Measurements from ENCODE around the gene KCNQ1. TPM values are rescaled to one million over a fixed set of nuclear protein-coding genes. Genes with fewer than 3 reads are reported as not detected.
"Not testable (repeated sequence)": the region's sequence is repeated elsewhere in the genome, so short reads cannot be mapped to it uniquely, and the experiment has no call there.

Gene KCNQ1
- total RNA-seq, 1 donor from 2014 or later, result 1.1 TPM

DNA sequence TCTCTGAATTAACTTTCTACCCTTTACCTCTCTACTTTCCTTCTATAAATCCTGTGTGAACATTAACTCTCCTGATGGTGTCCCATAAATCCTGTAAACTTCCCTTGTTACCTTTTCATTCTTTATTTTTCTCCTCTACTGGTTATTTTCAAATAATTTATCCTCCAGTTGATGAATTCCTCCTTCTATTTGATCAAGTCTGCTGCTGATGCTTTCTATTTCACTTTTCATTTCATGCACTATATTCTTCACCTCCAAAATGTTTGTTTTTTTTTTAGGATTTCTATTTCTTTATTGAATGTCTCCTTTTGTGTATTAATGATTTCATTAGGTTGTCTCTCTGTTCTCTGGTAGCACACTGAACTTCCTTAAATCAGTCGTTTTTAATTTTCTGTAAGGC, 186.4 kb downstream of the KCNQ1 start:
- no peak for DNase-seq (ENCODE audit: extremely low read depth, low read depth, low spot score)

DNA sequence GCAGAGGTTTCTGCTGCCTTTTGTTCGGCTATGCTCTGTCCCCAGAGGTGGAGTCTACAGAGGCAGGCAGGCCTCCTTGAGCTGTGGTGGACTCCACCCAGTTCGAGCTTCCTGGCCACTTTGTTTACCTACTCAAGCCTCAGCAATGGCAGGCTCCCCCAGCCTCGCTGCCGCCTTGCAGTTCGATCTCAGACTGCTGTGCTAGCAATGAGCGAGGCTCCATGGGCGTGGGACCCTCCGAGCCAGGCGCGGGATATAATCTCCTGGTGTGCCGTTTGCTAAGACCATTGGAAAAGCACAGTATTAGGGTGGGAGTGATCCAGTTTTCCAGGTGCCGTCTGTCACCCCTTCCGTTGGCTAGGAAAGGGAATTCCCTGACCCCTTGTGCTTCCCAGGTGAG, 195.0 kb downstream of the KCNQ1 start:
- DNase-seq (ENCODE audit: extremely low read depth, low read depth, low spot score), result not testable (repeated sequence)

DNA sequence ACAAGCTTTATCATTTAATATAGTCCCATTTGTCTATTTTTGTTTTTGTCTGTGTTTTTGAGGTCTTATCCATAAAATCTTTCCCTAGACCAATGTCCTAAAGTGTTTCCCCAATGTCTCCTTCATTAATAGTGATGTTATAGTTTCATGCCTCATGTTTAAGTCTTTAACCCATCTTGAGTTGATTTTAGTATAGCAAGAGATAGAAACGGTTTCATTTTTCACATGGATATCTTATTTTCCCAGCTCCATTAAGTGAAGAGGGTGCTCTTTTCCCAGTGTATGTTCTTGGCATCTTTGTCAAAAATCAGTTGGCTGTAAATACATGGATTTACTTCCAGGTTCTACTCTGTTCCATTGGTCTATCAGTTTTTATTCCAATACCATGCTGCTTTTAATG, 196.8 kb downstream of the KCNQ1 start:
- no peak for DNase-seq (ENCODE audit: extremely low read depth, low read depth, low spot score)

DNA sequence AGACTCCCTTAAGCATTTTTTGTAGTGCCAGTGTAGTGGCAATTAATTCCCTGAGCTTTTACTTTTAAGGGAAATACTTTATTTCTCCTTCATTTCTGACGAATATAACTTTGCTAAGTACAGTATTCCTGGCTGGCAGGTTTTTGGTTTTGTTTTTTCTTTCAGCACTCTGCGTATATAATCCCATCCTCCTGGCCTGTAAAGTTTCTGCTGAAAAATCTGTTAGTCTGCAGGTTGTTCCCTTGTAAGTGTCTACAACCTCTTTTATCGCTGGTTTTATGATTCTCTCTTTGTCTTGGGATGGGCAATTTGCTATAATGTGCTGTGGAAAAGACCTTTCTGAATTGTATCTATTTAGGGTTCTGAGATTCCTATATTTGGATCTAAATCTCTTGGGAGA, 198.9 kb downstream of the KCNQ1 start:
- DNase-seq (ENCODE audit: extremely low read depth, low read depth, low spot score), result no peak

DNA sequence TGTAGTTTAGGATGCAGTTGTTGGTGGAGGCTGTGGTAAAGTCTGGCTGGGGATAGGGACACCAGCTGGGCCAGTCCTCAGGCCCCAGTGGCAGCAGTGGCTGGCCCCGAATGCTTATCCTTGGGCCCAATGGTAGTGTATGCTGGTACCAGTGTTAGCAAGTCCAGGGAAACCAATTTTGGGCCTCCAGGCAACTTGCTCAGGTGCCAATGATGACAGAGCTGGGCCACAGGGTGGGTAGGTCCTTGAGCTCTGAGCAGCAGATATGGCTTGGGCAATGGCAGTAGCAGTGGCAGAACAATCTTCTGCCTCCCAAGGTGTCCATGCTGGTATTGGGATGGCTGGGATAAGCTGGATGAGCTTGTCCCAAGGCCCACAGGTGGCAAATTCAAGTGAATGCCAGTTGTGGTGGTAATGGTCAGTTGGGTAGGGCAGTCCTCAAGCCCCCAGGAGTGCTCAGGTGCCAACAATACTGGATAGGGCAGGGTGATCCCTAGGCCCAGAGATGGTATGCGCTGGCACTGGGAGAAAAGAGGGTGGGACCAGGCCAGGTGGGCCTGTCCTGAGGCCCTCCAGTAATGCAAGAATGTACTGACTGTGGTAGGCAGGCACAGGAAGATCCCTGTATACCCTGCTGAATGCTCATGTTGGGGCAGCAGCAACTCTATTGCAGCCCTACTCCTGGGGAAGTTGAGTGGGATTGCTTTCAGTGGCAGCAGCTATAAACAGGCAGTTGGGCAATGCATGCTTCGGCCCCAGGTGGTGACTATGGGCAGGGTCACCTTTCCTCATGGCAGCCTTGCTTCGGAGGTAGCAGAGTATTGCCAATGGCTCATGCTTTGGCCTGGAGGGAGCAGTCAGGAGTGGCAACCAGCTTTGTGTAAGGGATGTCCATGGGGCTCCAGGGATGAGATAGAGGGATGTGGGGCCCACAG, 200.3 kb downstream of the KCNQ1 start:
- no peak for DNase-seq (ENCODE audit: extremely low read depth, low read depth, low spot score)

DNA sequence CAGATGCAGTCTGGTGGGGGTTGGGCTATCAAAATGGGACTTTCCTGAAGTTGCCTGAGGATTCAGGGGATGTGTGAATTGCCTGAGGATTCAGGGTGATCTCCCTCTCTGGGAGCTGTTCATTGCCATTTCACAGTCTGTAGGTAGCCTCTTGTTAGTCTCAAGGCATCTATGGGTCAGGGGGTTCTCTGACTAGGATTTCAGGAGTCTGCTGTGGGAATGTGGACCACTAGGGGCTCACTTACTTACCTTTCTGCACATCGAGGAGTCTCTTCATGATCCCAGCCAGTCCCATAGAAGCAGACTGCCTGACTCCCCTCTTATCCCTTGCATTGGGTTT, 200.9 kb downstream of the KCNQ1 start:
- DNase-seq (ENCODE audit: extremely low read depth, low read depth, low spot score), result no peak

DNA sequence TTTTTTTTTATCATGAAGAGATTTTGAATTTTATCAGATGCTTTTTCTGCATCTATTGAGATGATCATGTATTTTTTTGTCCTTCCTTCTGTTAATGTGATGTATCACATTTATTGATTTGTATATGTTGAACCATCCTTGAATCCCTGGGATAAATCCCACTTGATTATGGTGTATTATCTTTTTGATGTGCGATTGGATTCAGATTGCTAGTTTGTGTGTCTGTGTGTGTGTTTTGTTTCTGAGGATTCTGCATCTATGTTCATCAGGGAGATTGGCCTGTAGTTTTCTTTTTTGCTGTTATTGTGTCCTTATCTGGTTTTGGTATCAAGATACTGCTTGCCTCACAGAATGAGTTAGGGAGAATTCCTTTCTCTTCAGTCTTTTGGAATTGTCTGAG, 202.4 kb downstream of the KCNQ1 start:
- no peak for DNase-seq (ENCODE audit: extremely low read depth, low read depth, low spot score)

DNA sequence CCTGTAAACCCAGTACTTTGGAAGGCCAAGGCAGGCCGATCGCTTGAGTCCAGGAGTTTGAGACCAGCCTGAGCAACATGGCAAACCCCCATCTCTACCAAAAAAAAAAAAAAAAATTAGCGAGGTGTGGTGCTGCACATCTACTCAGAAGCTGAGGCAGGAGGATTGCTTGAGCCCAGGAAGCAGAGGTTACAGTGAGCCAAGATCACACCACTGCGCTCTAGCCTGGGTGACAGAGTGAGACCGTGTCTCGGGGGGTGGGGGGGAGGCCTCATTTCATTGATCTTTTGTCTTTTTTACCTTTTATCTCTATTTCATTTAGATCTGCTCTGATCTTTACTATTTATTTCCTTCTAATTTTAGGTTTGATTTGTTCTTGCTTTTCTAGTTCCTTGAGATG, 203.1 kb downstream of the KCNQ1 start:
- no peak for DNase-seq (ENCODE audit: extremely low read depth, low read depth, low spot score)

DNA sequence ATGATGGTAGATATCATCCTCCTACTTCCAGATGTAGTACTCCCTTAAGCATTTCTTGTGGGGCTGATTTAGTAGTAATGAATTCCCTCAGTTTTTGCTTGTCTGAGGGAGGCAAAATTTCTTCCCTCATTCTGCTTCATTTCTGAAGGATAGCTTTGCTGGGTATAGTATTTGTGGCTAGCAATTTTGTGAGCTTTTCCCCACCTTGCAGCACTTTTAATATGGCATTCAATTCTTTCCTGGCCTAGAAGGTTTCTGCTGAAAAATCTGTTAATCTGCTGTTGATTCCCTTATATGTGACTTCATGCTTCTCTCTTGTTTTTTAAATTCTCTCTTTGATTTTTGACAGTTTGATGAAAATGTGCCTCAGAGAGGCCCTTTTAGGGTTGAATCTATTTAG, 204.6 kb downstream of the KCNQ1 start:
- no peak for DNase-seq (ENCODE audit: extremely low read depth, low read depth, low spot score)

DNA sequence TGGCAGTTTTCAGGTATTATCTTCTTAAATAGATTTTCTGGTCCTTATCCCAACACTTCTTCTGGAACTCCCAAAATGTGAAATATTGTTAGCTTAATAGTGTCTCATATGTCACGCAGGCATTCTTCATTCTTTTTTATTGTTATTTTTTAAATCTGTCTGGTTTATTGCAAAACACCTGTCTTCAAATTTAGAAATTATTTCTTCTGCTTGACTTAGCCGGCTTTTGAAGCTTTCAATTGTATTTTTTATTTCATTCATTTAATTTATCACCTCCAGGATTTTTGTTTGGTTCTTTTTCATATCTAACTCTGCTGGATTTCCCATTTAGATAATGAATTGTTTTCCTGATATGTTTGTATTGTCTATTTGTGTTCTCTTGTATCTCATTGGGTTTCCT, 205.0 kb downstream of the KCNQ1 start:
- no peak for DNase-seq (ENCODE audit: extremely low read depth, low read depth, low spot score)

DNA sequence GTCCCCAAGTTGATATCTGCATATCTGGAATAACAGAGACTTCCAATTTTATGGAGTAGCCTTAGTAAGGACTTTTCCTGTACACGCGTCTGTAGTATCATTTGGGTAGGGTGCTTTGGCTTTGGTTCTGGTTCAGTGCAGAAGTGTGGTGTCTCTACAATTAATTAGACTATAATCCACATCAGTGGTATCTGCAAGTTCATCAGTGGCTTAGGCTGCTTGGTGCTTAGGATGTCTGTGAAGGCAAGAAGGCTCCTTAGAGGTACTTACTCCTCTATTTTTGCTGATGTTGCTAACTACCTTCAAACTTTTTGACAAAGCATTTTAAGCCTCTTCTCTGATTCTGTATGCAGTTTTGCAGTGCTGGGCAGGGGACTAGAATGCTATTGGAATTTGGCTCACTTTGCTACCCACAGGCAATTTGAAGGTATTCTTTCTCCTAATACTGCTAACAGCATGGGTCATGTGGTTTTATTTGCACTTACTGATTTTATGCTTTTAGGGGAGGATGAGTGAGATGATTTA, 205.6 kb downstream of the KCNQ1 start:
- no peak for DNase-seq (ENCODE audit: extremely low read depth, low read depth, low spot score)

DNA sequence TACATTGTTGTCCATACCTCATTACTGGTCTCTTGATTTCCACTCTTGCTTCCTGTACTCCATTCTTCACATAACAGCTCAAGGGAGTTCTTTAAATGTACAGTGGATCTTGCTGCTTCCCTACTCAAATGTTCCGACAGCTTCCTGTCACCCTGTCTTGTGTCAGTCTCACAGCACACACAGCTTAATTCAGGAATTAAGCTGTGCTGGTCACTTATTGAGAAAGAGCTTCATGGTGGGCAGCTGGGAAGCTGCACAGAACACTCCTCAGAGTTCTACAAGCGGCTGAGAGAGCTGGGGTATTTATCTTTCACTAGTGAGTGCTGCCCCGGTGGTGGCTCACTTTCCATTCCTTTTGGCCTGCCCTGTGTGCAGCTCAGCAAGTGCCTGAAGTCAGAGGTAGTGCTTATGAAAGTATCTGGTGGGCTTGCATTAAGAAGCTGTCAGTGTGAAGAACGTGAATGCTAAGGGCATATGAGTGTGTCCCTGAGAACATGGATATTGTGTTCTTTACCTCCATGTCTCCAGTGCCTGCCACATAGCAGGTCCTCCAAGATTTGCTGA, 206.3 kb downstream of the KCNQ1 start:
- DNase-seq (ENCODE audit: extremely low read depth, low read depth, low spot score), result no peak

DNA sequence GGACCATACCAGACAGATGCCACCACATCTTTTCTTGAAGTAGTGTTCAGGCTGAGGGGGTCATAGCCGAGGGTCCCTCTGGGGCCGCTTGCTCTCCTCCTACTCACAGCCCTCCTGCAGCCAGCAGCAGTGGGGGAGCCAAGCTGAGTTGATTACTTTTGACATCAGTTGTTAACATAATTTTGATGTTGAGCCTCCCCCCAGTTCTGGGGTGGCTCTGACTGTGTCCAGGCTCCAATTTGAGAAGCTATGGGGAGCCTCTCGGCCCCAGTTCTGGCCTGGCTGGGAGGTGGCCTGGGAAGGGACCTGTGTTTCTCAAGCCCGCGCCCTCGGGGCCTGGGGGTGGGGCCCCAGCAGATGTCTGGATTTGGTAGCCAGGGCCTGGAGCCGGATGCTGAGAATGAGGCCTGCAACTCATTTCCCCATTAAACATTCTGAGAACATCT, 207.0 kb downstream of the KCNQ1 start:
- no peak for DNase-seq (ENCODE audit: extremely low read depth, low read depth, low spot score)

DNA sequence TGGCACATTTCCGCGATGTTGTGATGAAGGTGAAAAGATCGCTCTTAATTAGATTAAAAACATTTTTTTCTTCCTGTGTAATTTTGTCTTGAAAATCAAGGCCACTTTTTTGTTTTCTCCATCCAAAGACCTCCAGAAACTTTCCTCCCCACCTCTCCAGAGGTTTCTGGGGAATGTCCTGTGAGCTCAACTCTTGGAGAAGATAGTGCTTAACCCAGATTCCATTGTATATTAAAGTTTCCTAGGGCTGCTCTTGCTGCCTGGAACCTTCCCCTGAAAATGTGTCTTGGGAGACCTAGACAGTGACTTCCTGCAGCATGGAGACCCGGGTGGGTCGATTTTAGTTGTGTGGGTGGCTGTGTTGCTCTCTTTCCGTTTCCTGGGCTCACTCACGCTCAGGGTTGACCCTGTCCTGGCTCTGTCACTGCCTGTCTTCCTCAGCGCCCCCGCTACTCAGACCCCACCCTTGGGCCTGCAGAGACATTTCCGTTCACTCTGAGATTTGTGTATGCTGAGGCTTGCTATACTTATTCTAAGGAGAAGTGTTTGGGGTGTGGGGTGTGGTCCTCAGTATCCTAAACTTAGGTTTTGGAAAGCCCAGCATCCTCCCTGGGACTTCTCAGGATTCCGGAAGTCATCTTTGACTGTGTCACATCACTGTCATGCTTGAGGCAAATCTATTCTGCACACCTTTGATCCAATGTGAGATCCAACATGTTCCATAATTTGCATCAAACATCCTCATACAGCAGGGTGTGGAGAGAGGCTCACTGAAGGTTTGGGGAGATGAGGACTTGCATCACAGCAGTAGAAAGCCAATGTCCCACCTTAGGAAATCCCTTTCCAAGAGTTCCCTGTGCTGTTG, 207.8 kb downstream of the KCNQ1 start:
- no peak for DNase-seq (ENCODE audit: extremely low read depth, low read depth, low spot score)

DNA sequence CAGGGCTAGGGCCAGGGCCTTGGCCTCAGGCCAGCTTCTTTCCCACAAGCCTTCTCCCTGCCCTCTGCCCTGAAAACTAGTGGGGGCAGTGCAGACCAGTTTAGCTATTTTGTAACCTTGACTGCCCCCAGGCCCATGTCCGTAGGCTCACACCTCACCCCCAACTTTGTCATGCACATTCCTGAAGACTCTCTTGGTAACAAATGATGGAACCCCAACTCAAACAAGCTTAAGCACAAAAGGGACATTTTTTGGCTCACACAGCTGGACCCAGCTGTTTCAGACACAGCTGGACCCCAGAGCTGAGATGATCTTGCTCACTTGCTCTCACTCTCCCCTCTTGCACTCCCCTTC, 208.4 kb downstream of the KCNQ1 start:
- DNase-seq (ENCODE audit: extremely low read depth, low read depth, low spot score), result no peak

DNA sequence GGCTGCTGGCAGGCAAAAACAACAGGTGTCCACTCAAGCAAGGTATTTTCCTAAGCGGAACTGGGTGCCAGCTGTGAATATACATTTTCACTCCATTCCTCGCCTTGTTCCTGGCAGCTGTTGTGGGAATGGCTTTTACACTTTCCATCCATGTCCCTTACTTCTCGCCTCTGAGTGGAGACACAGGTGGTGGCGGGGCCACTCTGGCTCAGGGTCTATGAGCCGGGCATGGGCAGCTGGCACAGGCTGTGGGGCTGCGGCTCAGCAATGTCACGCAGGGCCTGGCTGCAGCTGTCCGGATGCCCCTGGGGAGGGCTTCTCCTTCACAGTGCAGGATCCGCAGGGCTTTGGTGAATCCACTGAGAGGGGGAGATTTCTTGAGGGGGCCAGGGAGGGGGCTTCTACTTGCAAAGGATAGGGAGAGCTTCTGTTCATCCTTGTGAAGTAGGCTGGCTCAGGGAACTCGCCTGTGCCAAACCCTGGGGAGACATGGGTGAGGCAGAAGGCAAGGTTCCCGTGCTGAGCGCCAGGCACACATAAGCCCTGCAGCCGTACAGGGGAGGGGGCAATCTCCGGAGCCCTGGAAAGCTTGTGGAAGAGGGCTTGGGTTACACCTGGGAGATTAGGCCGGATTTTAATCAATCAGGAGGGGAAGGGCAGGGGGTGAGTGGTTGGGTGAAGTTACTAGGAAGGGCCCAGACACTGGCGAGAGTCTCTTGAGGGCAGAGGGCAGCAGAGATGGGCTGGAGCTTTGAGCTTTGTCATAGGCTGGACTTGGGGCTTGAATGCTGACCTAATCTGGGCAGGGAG, 209.3 kb downstream of the KCNQ1 start:
- no peak for DNase-seq (ENCODE audit: extremely low read depth, low read depth, low spot score)

DNA sequence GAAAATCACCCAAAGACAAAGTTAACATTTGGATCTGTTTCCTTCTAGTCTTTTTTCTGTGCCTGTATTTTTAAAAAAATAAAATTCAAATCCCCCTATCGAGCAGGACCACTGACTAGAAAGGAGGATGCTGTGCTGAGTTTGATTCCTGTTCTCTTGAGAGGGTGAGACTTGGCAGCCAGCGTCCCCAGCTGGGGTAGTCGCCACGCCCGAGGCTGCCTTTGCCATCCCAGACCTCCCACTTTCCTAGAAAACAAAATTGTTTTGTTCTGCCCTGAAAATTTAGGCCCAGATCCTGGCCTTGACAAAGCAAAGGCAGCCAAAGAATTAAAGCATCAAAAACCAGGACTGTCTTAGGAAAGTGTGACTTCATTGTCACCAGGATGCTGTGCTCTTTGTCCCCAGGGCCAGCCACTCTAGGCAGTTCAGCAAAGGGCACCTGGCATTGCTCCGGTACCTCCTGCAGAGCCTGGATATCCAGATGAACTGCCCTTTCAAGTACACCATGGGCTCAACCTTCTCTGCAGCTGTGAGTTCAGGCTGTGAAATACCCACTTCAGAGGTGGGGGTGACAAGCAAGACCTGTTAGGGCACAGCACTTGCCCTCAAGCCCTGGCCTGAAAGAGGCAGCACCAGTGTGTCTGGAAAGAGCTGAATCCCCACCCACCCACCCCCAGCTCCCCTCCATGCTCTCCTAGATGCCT, 210.4 kb downstream of the KCNQ1 start:
- DNase-seq (ENCODE audit: extremely low read depth, low read depth, low spot score), result no peak

DNA sequence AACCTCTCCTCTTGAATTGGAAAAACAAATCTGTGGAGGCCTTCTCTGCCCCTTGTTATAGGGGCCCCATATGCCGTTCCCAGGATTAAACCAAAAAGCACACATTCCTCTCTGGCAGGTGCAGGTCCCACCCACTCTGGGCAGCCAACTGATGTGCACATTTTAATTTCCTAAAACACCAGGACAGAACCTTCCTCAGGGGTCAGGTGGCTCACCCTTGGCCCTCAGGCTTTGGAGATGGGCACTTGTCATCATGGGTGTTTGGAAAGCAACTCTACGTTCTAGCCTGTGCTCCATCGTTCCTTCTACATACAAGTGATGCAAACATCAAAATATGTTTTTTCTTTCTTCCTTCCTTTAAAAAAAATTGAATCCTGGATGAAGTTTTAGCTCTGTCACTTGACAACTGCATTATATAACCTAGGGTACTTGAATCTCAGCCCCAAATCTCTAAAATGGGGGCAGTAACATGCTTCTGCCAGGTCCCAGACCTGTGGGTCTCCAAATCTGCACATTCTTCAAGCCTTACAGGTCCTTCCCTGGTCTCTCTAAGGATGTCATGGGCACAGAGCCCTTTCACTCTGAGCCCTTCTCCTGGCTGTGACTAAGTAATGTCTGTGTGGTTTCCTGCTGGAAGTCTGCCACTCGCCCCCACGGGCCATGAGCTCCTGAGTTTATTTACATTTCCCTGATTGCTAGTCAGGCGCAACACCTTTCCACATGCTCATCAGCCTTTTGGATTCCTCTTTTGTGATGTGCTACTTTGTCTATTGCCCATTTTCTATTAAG, 211.2 kb downstream of the KCNQ1 start:
- DNase-seq (ENCODE audit: extremely low read depth, low read depth, low spot score), result no peak

DNA sequence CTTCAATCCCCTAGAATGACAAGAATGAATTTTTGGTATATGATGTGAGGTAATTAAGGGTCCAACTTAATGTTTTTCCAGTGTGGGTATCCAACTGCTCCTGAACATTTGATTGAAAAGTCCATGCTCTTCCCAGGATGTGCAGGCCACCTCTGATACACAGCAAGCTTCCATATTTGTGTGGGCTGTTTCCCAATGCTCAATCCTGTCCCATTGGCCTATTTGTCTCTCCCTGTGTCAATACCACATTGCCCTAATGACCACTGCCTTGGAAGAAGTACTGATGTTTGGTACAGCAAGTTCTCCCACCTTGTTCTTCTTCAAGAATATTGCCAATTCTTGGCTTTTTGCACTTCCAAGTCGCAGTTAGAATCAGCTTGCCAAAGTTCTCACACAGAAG, 212.1 kb downstream of the KCNQ1 start:
- DNase-seq (ENCODE audit: extremely low read depth, low read depth, low spot score), result no peak
